OCI-LY3 (cell line): ENCODE data around the gene TOP3A.

Source experiments
- H2AFZ ChIP-seq: fragments of 200-600, 300-600 bp; shearing (Covaris generic); 2 replicates; pipeline ENCODE4 v1.6.0; 2014; ENCODE audit warnings: antibody characterized with exemption, low read depth, low read length
- H3K27ac ChIP-seq: fragments of 200-600, 300-600 bp; sonication (generic); 2 replicates; pipeline ENCODE4 v1.5.1; 2014; ENCODE audit warnings: mild to moderate bottlenecking, low read length, moderate library complexity, mixed read lengths
- H3K27me3 ChIP-seq: fragments of 200-600, 300-600 bp; sonication (generic); 2 replicates; pipeline ENCODE4 v1.6.1; 2014; ENCODE audit warnings: low read depth, low read length, mixed read lengths
- H3K36me3 ChIP-seq: fragments of 200-600, 300-600 bp; sonication (generic); replicated peaks from 2 replicates; pipeline ENCODE3; 2014; ENCODE audit warnings: low read depth, low read length, mixed read lengths
- H3K4me1 ChIP-seq: fragments of 300-600, 200-600 bp; sonication (generic); 2 replicates; pipeline ENCODE4 v1.6.1; 2014; ENCODE audit warnings: low read length, mixed read lengths
- H3K4me2 ChIP-seq: fragments of 200-600, 300-600 bp; sonication (generic); 2 replicates; pipeline ENCODE4 v1.6.1; 2014; ENCODE audit warnings: low read length, mixed read lengths
- H3K4me3 ChIP-seq: fragments of 300-600, 200-600 bp; sonication (generic); 2 replicates; pipeline ENCODE4 v1.5.1; 2014; ENCODE audit warnings: antibody characterized with exemption, mild to moderate bottlenecking, low read length, moderate library complexity
- H3K79me2 ChIP-seq: fragments of 300-600, 200-600 bp; shearing (Covaris generic); 2 replicates; pipeline ENCODE4 v1.6.1; 2014; ENCODE audit warnings: mild to moderate bottlenecking, low read length, mixed read lengths
- H3K9ac ChIP-seq: fragments of 300-600, 200-600 bp; shearing (Covaris generic); 2 replicates; pipeline ENCODE4 v1.6.0; 2014; ENCODE audit warnings: mild to moderate bottlenecking, low read length, moderate library complexity
- H3K9me3 ChIP-seq: fragments of 200-600, 300-600 bp; shearing (Covaris generic); 2 replicates; pipeline ENCODE4 v1.6.1; 2014; ENCODE audit warnings: low read length, mixed read lengths; ENCODE audit not compliant: insufficient read depth
- H4K20me1 ChIP-seq: fragments of 200-600, 300-600 bp; sonication (generic); 2 replicates; pipeline ENCODE4 v1.6.1; 2016; ENCODE audit warnings: low read length, mixed read lengths; ENCODE audit not compliant: insufficient read depth
- CTCF ChIP-seq: fragments of 200-600, 300-600 bp; sonication (generic); IDR thresholded peaks from 2 replicates; pipeline ENCODE4 v1.5.1; 2014; ENCODE audit warnings: antibody characterized with exemption, low read length, low read depth
- EZH2phosphoT487 ChIP-seq: fragments of 200-600 bp; shearing (Covaris generic); IDR thresholded peaks from 2 replicates; pipeline ENCODE4 v1.6.1; 2018; ENCODE audit warnings: antibody characterized with exemption, mixed run types, low read depth

The TOP3A gene

GRCh38 chr17:18326572-18326971 lies 11.8 kb upstream of the TOP3A start:
- Histone ChIP-seq H3K27me3 (no peaks in the 10 kb centered on the region), H3K4me2 (0 out of 2 replicates have a peak overlapping the region, but pooled peaks have one; percentile 32), H3K27ac (no peak overlapping the region), H4K20me1 (no peaks in the 10 kb centered on the region), H3K9ac (no peak overlapping the region), H2AFZ (no peak overlapping the region), H3K79me2 (no peaks in the 10 kb centered on the region), H3K4me3 (no peak overlapping the region), H3K9me3 (no peaks in the 10 kb centered on the region), H3K4me1 (peaks cover 16% of the 10 kb centered on the region), H3K36me3 (peaks cover 5% of the 10 kb centered on the region)
- no peak for TF ChIP-seq EZH2phosphoT487
- no peak for TF ChIP-seq CTCF

GRCh38 chr17:18326039-18326438 lies 11.2 kb upstream of the TOP3A start:
- Histone ChIP-seq H3K27me3 (no peaks in the 10 kb centered on the region), H3K9me3 (no peaks in the 10 kb centered on the region), H3K4me2 (peak overlapping the region; percentile 32), H3K4me1 (peaks cover 16% of the 10 kb centered on the region), H3K36me3 (peaks cover 5% of the 10 kb centered on the region), H3K4me3 (no peak overlapping the region), H3K9ac (no peak overlapping the region), H2AFZ (no peak overlapping the region), H3K79me2 (no peaks in the 10 kb centered on the region), H4K20me1 (no peaks in the 10 kb centered on the region), H3K27ac (peak overlapping the region; percentile 11; the same call in 1 of the 2 replicates)
- TF ChIP-seq EZH2phosphoT487, result no peak
- TF ChIP-seq CTCF, result no peak

GRCh38 chr17:18324140-18325050 lies 9.6 kb upstream of the TOP3A start:
- Histone ChIP-seq H3K79me2 (no peaks in the 10 kb centered on the region), H3K4me2 (no peak overlapping the region), H3K27me3 (no peaks in the 10 kb centered on the region), H4K20me1 (no peaks in the 10 kb centered on the region), H3K36me3 (peaks cover 5% of the 10 kb centered on the region), H3K27ac (peak overlapping the region; percentile 75), H3K4me3 (no peak overlapping the region), H2AFZ (no peak overlapping the region), H3K4me1 (peaks cover 16% of the 10 kb centered on the region), H3K9me3 (no peaks in the 10 kb centered on the region), H3K9ac (no peak overlapping the region)
- no peak for TF ChIP-seq EZH2phosphoT487

- peaks cover 5% of the 10 kb centered on the region for H3K36me3 ChIP-seq
- no peaks in the 10 kb centered on the region for H3K79me2 ChIP-seq
- H3K9ac ChIP-seq, result no peak overlapping the region
- H3K9me3 ChIP-seq, result no peaks in the 10 kb centered on the region
- no peaks in the 10 kb centered on the region for H4K20me1 ChIP-seq
- no peak overlapping the region for H2AFZ ChIP-seq
- H3K4me3 ChIP-seq, result no peak overlapping the region
- peaks cover 16% of the 10 kb centered on the region for H3K4me1 ChIP-seq
- H3K27ac ChIP-seq, result no peak overlapping the region
- no peaks in the 10 kb centered on the region for H3K27me3 ChIP-seq
- TF ChIP-seq EZH2phosphoT487, result no peak
- TF ChIP-seq CTCF, result no peak
- no peak overlapping the region for H3K4me2 ChIP-seq
These were observed 8.8 kb upstream of the TOP3A start for GRCh38 chr17:18323507-18324139.
